Left colon (tissue), 2 donors: ENCODE results near the gene PIK3R6. TPM values are rescaled to one million over a fixed set of nuclear protein-coding genes. Genes with fewer than 3 reads are reported as not detected.
"Not testable (repeated sequence)": the region's sequence is repeated elsewhere in the genome, so short reads cannot be mapped to it uniquely, and the experiment has no call there.

Source experiments
- ATAC-seq: fragments of 200-7000 bp; cut with Tn5 transposase; one replicate; pipeline ENCODE4 v1.9.1; 2020; ENCODE audit warnings: mild to moderate bottlenecking, moderate library complexity
- DNase-seq, 2 donors: peaks; one replicate each; pipeline ENCODE4 v3.0.0-alpha.2; 2020
- intact Hi-C, 2 donors: fragments of 100-400 bp; cut with DNase I in 1 of 2; cut with micrococcal nuclease in 1 of 2; formaldehyde crosslinking; loops; one replicate each; pipeline versions ENCODE4 v1.11.2 to v1.14.0; 2022; cut with DNase I, micrococcal nuclease
- total RNA-seq, 2 donors: library from RNA; stranded (reverse); fragmentation: NEBNext Ultra II Directional; extraction: Animal tissue kit (Norgen Biotek cat#: 25700); gene quantifications; one replicate each; pipeline ENCODE4 v1.2.1, GENCODE V29; 2021
- donor health status: DM: no; HTN: no; CAD: no.
- donor health status: DM: yes; HTN: yes; CAD: no.

PIK3R6 gene
- total RNA-seq, 2 donors from 2014 or later, result 0.27 to 0.89 TPM

DNA sequence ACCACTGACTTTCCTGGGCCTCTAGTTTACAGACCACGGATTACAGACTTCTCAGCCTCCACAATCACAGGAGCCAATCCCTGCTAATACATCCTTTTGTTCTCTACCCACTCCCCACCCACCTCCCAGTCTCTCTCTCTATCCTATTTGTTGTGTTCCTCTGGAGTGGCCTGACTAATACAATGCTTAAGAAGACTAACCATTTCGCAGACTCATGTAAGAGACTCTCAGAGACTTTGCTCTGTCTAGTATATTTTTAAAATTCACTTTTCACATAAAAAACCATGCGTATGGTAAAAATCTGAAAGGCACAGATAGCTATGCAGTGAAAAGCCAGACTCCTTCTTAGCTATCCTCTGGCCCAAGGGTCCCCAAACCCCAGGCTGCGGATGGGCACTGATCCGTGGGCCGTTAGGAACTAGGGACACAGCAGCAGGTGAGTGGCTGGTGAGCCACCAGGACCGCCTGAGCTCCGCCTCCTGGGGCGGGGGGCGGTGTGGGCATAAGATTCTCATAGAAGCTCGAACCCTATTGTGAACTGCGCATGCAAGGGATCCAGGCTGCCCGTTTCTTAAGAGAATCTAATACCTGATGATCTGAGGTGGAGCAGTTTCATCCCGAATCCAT, 7.6 kb downstream of the PIK3R6 start:
- no peak for DNase-seq
- intact Hi-C loops, result no loop called here
- no peak for ATAC-seq

DNA sequence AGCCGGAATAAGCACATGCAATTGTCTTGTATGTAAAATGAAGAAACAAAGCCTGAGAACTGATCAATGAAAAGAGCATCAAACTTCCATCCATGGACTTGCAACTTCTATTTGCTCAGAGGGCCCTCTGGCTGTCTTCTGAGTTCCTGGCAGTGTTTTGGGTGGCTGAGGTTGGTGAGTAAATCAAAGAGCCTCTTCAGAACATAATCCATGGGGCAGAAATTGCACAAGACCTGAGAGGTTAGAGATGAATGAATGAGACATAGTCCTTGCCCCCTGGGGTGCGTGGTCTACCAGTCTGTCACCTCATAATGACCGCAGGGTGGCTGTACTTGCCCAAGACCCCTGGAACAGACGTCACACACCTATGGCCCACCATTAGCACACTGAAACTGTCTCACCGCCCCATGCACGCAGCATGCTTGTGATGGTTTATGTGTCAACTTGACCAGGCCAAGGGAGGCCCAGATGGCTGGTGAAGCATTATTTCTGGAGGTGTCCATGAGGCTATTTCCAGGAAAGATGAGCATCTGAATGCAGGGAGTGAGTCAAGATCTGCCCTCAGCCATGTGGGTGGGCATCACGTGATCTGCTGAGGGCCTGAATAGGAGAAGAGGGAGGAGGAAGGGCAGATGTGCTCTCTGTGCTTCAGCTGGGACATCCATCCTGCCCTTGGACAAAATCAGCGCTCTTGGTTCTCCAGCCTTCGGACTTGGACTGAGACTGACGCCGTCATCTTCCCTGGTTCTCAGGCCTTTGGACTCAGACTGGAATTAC, 8.3 kb downstream of the PIK3R6 start:
- DNase-seq, result peak in 1 of 2 donors; percentile 10

DNA sequence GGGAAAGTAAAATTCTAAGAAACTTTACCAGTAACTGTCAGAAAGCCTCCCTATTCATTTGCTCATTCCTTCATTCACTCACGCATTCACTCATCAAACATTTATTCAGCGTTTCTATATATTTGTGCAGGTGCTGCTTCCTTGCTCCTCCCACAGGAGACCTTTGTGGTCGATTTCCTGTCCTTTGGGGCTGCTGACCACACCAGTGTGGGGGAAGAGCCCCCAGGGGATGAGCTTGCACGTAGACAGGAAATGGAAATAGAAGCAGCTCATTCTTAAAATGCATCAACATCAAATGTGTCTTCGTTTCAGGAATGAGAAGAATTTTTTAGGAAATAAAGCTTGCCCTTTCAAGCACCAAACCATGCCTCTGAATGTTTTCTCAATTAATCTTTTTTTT, 9.6 kb downstream of the PIK3R6 start:
- intact Hi-C loops, result no loop called here
- DNase-seq, result no peak
- ATAC-seq, result no peak

More for the DNA sequence above, 8.3 kb downstream of the PIK3R6 start:
- no peak for ATAC-seq
- intact Hi-C loops, result no loop called here

DNA sequence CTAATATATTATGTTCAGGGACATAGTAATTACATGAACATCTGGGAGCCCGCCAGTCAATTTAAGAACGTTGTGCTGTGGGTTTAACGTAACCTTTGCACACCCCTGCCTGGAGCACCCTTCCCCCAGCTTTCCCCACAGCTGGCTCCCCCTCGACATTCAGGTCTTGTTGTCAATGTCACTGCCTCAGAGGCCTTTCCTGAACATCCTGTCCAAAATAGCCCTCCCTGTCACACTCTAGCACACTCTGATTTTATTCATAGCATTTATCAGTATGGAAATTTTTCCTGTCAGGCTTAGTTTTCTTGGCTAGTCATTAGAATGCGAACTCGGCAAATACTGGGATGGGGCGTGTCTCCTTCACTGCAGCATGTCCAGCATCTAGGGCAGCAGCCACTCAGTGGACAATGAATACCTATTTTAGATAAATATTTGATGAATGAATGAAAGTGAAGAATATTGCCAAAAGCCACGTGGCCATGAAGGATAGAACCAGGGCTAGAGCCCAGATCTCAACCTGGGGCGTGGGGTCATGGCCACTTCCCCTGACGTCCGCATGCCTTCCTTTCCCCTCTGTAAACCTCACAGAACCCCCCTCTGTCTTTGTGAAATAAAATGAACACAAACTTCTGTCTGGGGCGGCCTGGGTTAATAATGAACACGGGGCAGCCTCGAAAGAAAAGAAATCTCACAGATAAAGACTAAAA, 10.5 kb downstream of the PIK3R6 start:
- intact Hi-C loops, result no loop called here
- DNase-seq (no peak), ATAC-seq (no peak)

DNA sequence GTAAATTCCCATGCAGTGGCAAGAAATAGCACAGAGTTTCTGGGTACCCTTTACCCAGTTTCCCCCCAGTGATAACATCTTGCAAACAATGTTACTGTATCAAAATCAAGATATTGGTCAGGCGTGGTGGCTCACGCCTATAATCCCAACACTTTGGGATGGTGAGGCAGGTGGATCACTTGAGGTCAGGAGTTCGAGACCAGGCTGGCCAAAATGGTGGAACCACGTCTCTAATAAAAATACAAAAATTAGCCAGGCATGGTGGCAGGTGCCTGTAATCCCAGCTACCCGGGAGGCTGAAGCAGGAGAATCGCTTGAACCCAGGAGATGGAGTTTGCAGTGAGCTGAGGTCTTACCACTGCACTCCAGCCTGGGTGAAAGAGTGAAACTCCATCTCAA, 11.3 kb downstream of the PIK3R6 start:
- intact Hi-C loops, DNase-seq, ATAC-seq: not testable (repeated sequence)

DNA sequence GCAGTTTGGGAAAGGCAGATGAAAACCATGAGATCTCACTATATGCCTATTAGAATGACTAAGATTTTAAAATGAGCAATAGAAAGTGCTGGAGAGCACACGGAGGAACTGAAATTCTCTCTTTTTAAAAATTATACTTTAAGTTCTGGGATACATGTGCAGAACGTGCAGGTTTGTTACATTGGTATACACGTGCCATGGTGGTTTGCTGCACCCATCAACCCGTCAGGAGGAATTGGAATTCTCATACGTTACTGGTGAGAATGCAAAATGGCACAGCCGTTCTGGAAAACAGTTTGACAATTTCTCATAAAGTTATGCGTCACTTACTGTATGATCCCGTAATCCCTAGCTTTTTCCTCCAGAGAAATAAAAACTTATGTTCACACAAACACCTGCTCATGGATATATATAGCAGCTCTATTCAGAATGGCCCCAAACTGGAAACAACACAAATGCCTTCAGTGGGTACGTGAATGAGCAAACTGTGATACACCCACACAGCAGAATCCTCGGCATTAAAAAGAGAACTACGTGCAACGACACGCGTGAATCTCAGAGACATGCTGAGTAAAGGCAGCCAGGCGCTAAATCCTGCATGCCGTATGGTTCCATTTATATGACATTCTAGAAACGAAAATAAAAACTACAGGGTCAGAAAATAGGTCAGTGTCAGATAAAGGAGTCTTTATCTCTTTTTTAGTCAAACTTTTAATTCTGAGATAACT, 11.8 kb downstream of the PIK3R6 start:
- intact Hi-C loops, result no loop called here
- DNase-seq, result no peak
- no peak for ATAC-seq

DNA sequence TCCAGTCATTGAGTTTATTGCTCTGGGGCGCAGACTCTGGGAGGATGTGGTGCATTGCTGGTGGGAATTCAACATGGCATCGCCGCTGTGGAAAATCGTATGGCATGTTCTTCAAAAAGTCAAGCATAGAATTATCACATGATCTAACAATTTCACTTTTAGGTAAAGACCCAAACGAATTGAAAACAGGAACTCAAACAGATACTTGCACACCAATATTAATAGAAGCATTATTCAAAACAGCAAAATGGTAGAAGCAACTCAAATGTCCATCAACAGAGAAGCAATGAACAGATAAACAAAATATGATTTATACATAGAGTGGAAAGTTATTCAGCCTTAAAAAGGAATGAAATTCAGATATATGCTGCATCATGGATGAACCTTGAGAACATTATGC, 15.9 kb downstream of the PIK3R6 start:
- intact Hi-C loops, result no loop called here
- ATAC-seq, result no peak
- no peak for DNase-seq

DNA sequence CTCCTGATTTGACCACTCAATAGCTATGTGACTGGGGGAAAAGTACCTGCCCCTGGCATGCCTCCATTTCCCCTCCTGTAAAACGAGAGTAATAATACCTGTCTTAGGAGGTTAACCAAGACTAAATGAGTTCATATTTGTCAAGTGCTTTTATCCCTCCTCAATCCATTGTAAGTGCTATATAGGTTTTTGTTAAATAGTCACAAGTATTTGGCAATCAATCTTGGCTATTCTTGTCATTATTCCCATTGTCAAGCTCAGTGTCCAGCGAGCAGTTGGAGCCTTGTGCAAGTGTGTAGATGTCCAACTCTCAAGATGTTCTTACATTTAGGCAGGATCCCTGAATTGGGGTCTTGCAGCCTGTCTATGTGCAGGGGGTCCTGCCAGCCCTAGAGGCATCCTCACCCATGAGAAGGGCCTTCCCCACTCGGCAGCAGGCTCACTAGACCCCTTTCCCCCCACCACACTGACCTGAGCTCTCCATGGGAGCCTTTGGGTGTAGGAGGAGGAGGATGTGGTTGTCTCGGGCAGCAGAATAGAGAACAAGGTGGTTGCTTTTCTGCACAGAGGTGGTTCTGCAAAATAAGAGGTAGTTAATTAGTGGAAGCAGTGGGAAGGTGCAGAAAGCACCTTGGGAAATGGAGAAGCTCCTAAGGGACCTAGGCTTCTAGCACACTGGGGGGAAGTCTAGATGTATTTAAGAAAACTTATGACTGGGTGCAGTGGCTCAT, 18.0 kb downstream of the PIK3R6 start:
- ATAC-seq (no peak), DNase-seq (no peak)
- intact Hi-C loops, result no loop called here

DNA sequence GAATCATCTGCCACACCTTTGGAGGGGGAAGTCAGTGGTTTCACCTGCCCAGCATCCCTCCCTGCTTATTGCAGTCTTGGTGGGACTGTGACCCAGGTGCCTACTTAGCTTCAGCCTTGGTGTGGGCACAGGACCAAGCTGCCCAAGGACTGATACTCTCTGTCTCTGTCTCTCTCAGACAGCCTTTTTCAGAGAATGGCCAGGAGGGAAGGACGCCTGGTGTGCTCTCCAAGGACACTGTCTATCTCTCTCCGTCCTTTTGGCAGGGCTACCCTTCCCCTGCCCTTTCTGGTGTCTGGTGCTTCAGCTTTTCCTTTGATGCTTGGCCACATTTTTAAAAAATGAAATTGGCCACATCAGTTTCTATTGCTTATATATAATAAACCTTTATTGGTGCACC, 19.6 kb downstream of the PIK3R6 start:
- DNase-seq, result no peak
- intact Hi-C loops, result no loop called here
- ATAC-seq, result no peak

DNA sequence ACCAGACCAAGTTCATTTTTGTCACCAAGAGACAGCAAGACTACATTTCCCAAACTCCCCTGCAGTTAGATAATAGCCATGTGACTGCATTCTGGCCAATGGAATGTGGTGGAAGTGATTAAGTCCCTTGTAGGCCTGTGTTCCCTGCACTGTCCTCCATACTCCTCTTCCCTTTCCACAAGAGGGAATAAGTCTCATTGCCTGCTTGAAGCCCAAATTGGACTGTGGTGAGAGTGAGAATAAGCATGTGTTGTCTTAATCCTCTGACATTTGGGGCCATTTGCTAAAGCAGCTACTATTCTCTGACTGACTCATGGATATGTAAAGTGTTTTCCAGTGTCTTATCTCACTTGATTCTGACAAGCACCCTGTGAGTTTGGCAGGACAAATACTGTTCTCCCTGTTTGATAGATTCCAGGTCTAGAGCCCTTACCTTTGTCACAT, 20.7 kb downstream of the PIK3R6 start:
- peak; percentile 52 for ATAC-seq
- DNase-seq, result no peak
- intact Hi-C loops, result no loop called here

DNA sequence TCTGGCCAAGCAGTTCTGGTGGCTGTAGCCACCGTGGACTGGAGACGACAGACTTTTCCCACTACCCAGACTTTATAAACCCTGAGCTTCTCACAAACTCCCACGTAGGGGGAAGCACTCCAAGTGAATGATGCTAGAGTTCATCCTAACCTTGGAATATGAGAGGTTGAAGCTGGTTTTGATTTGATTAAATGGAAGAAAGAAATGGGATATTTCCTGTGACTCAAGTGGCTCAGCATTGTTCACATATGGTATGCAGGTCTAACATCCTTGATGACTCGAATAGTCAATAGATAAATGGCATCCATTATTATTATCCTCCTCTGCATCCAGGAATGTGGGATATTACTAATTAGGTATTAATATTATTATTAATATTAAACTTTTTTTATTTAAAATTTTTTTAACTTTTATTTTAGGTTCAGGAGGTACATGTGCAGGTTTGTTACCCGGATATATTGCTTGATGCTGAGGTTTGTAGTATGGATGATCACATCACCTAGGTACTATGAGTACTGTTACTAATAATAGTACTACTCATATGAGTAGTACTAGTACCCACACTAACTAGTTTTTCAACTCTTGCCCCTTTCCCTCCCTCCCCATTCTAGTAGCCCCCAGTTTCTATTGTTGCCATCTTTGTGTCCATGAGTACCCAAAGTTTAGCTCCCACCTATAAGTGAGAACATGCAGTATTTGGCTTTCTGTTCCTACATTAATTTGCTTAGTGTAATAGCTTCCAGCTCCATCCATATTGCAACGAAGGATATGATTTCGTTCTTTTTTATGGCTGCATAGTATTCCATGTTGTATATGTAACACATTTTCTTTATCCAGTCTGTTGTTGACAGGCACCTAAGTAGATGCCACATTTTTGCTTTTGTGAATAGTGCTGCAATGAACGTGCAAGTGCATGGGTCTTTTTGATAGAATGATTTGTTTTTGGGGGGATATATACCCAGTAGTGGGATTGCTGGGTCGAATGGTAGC, 22.9 kb downstream of the PIK3R6 start:
- intact Hi-C loops, result no loop called here
- DNase-seq, result no peak
- ATAC-seq, result no peak

DNA sequence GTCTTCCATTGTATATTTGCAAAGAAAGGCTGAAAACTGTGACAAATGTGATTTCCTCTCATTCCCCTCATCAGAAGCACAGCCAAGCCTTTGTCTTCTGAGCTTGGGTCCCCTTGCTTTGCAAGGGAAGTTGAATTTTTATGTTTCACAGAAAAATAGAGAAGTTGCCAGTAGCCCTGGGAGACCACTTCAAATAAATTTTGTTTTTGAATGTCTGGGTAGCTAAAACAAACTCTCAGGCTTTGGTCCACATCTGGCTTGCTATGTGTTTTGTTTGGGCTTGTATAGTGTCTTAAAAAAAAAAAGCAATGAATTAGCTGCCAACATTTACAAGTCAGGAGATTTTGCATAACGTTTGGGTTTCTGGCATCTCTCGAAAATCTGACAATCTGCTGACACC, 24.1 kb downstream of the PIK3R6 start:
- ATAC-seq (no peak), DNase-seq (no peak)
- intact Hi-C loops, result no loop called here

DNA sequence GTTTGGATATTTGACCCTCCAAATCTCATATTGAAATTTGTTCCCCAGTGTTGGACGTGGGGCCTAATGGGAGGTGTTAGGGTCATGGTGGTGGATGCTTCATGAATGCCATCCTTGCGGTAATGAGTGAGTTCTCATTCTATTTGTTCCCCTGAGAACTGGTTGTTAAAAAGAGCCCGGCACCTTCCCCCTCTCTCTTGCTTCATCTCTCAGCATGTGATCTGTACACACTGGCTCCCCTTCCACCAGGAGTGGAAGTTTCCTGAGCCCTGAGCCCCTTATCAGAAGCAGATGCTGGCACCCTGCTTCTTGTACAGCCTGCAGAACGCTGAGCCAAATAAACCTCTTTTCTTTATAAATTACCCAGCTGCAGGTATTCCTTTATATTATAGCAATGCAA, 25.6 kb downstream of the PIK3R6 start:
- intact Hi-C loops, result no loop called here
- no peak for DNase-seq
- no peak for ATAC-seq

DNA sequence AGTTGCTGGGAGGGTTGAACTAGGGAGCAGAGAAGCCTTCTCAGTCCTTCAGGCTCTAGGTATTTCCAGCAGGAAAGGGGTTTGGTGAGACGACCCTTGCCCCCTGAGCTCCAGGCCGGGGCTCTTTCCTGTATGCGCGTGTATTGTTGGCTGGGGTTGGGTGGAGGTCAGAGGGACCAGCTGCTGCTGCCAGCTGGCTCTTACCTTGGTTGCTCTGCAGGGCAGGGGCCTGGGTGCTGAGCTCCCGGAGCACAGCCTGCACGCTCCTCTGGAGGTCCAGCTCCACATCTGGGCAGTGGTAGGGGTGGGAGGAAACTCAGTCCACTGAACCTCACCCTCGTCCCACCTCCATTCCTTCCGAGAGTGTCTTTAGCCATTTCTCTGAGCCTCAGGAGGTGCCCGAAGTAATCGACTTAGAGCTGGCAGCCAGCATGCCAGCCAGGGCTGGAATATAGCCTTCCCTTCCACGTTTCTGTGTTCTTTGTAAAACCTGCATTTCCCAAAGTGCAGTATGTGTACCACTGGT, 28.0 kb downstream of the PIK3R6 start:
- intact Hi-C loops, result no loop called here
- ATAC-seq (peak; percentile 20), DNase-seq (no peak)

DNA sequence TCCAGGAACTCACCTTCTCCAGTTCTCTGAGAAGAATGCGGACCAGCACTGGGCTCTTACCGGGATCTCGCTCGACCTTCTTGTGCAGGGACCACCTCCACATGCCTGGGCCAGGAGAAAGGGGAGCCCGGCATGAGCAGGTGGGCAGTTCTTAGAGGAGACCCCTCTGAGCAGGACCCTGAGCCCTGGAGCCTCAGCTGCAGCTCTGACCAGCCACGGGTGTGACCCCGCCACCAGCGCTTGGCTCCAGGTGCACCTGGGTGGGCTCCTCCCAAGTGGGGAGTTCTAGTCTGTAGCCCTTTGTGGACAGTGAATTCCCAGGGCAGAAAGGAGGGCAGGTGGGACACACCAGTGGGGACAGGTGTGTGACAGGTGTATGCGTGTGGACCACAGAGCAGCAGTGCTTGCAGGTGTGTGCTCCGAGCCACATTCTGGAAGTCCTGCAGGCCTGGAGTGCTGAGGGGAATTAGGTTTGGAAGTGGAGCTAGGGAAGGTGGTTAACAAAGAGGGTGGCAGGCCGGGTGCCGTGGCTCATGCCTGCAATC, 28.9 kb downstream of the PIK3R6 start:
- intact Hi-C loops, result no loop called here
- ATAC-seq (no peak), DNase-seq (no peak)

DNA sequence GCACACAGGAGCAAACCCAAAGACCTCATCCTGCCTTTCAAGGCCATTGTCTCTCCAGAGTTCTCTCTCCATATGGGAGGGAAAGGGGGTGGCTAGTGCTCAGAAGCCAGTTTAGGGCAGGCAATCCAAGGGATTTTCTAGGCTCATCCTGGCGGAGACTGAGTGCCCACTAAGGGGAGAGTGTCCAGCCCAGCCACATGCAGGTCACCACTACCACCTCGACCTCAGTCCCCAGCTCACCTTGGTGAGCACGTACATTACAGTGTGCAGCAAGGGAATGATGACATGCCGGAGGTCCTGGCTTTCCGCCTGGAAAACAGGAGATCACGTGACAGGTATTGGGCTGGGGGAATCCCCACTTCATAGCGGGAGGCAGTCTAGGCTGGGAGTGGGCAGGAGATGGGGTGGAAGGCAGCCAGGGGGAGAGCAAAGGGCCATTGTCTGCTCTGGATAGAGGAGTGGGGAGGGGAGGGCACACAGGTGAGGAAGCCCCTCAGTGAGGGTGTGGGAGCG, 29.9 kb downstream of the PIK3R6 start:
- no peak for ATAC-seq
- intact Hi-C loops, result no loop called here
- DNase-seq, result no peak
